Spleen (tissue), 7 donors: ENCODE results near the gene TNRC6B.

ENCODE experiments used
- POLR2A ChIP-seq, 3 donors: fragments of 450-650 bp; IDR thresholded peaks; one replicate each; pipeline ENCODE4 v1.5.1; 2017; ENCODE audit warnings: antibody characterized with exemption in 3 of 3, mild to moderate bottlenecking in 1 of 3
- POLR2AphosphoS5 ChIP-seq, 3 donors: sonication (generic); formaldehyde crosslinking; IDR thresholded peaks; one replicate each; pipeline ENCODE4 v1.5.1; 2017; ENCODE audit warnings: antibody characterized with exemption in 3 of 3
- TF ChIP-seq, protein P1 (sequence below), 11 experiments: fragments of 200-600 bp in 7 of 11; fragments of 450-650 bp in 4 of 11; sonication (generic) in 4 of 11; IDR thresholded peaks in 8 of 11; conservative IDR thresholded peaks in 3 of 11; 1 replicate in 7 of 11; 2 replicates in 4 of 11; pipeline versions ENCODE4 v1.4.0 to v1.8.0; 2016 to 2021; ENCODE audit warnings: antibody characterized with exemption in 11 of 11, inconsistent platforms in 4 of 11, mild to moderate bottlenecking in 1 of 11
- donor health status: DM: no; HTN: no; CAD: no; lungs with moderate emphysema.
- donor health status: DM: no; HTN: no; CAD: no.
- donor health status: DM: no; HTN: no; CAD: no.

DNA sequence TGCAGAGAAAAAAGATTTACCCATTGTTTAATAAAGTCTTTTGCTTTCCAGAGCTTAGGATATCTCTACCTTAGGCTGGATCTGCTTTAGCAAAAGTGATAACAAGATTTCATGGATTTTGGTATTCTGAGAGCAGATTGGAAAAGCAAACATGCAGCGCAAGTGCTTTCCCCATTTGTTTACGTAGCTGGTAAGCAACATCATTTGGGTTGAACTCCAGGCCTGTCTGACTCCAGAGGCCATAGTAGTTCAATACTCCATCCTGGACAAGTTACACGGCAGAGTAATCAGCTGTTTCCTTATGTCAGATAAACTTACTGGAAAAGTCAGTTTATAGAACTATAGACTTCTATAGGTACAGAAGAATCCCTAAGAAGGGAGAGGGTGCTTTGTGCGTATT, 40.6 kb upstream of the TNRC6B start:
- TF ChIP-seq, protein P1, sequence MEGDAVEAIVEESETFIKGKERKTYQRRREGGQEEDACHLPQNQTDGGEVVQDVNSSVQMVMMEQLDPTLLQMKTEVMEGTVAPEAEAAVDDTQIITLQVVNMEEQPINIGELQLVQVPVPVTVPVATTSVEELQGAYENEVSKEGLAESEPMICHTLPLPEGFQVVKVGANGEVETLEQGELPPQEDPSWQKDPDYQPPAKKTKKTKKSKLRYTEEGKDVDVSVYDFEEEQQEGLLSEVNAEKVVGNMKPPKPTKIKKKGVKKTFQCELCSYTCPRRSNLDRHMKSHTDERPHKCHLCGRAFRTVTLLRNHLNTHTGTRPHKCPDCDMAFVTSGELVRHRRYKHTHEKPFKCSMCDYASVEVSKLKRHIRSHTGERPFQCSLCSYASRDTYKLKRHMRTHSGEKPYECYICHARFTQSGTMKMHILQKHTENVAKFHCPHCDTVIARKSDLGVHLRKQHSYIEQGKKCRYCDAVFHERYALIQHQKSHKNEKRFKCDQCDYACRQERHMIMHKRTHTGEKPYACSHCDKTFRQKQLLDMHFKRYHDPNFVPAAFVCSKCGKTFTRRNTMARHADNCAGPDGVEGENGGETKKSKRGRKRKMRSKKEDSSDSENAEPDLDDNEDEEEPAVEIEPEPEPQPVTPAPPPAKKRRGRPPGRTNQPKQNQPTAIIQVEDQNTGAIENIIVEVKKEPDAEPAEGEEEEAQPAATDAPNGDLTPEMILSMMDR (IDR thresholded peaks at IDR 0.05 in 8 of 11, conservative IDR thresholded peaks at IDR 0.05 in 3 of 11) = no peak
- TF ChIP-seq POLR2A (IDR thresholded peaks at IDR 0.05) (no peak), POLR2AphosphoS5 (IDR thresholded peaks at IDR 0.05) (no peak)
